GM21381 (cell line): Measurements from ENCODE around the gene CLIP4.

Source experiments
- ATAC-seq: cut with Tn5 transposase; IDR thresholded peaks from one replicate; pipeline ENCODE4 v1.9.1; 2021; ENCODE audit warnings: mild to moderate bottlenecking, moderate library complexity; ENCODE audit not compliant: unreplicated experiment

The CLIP4 gene

DNA sequence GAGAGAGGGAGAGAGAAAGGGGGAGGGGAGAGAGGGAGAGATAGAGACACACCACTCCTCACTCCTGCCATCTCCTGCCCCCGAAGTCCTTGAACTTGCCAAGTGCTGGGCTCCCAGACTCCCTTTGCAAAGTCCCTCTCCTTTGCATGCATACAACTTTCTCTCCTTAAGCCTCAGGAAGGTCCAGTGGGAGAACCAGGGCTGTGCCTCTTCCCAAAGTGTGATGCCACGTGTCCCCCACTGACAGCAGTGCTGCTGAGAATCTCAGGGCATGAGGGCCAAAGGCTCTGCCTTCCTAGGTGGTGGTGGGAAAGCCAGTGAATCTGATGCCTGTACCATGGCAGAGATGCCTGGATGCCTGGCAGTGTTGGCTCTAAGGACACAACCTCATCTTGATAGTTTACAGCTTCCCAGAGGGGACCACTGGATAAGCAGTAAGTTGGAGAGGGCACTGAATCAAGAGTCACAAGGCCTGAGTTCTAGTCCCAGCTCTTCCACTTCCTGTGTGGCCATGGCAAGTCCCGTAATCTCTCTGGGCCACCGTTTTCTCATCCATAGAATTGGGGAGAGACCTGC lies 103.4 kb downstream of the CLIP4 start:
- no peak for ATAC-seq

DNA sequence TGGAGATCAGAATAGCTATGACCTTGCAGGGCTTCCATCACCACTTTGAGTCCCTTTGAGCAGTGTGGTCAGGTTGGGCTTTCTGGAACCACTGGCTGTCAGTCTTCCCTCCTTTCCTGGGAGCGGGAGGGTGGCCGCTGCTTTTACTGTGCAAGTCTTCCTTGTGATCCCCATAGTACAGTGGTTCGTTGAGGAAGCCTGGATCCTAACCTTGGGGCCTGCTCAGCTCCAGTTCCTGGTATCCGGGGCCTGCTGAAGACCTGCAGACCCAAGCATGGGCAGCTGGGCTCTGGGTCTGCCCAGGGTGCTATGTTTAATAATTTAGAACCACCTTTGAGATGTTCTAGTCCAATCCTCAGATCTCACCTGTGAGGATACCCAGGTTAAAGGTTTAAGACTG lies 104.2 kb downstream of the CLIP4 start:
- ATAC-seq = no peak

DNA sequence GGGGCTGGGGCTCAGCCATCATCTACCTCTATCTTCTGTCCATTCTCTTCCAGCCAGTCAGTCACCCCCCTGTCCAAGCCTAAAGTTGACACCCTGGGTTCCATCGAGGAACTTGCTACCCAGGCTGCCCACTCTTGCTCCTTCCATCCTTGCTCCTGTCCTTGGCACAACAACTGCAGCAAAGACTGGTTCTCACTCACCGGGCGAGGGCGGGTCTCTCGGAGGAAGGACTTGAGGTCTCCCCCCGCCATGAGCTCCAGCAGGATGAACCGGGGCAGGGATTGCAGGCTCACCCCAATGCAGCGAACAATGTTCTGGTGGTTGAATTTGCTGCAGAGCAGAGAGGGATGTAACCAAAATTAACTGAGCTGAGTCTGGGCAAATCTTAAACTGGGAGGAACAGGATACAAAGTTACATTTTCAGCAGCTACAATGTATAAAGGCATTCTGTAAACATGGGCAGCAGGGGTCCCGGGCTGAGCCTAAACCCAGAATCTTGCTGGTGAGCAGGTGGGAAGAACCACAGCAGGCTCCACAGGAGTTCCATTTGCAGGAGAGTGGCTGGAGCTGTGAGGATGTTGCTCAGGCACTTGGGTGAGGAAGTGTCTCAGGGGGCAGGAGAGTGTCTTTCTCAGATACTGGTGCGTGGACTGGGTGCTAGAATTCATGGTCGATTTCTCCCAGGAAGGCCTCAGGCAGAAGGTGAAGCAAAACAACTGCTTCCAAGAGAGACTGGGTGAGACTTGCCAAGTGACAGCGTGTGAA lies 105.5 kb downstream of the CLIP4 start:
- no peak for ATAC-seq

DNA sequence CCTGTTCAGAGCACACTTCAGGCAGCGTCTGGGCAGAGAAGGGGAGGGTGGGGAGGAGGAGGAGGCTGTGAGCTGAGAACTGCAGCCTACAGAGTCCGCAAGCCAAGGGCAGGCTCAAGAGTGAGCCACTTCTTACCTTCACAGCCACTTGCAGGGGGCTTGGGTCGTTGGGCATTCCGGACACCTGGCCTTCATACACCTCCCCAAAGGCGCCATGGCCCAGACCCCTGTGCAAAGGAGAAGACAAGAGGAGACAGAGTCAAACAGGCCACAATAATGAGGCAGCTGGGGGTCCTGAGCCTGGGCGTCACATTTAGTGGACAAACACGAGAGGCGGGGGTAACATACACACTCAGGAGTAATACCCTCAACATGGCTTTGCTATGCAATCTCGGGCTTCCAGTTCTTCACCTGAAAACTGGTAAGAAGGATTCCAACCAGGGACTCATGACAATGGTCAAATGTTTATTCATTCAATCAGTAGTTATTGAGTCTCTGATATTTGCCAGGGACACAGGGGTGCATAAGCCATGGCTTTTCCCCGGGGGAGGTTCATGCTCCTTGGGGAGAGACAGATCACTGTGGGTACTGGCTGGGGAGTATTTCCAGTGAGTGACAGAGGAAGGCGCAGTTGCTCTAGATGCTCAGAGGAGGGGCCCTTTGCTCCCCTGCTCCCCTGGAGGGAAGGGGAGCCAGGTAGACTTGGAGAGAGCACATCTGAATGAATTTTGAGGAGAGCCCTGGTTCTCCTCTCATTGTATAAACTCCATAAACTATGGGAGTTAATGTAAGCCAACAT lies 107.4 kb downstream of the CLIP4 start:
- ATAC-seq = no peak

DNA sequence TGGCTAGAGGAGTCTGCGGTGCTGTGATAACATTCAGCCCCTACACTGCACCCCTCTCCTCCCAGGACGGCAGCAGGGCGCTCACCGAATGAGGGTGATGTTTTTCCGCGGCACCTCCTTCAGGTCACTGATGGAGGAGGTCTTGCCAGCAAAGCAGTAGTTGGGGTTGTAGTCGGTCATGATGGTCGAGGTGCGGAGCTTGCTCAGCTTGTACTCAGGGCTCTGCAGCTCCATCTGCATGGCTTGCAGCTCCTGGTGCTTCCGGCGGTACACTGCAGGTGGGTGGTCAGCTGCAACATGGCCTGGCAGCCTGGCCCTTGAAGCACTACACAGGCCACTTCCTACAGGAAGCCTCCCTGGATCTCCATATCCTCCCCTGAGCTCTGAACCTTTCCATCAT lies 108.0 kb downstream of the CLIP4 start:
- no peak for ATAC-seq

DNA sequence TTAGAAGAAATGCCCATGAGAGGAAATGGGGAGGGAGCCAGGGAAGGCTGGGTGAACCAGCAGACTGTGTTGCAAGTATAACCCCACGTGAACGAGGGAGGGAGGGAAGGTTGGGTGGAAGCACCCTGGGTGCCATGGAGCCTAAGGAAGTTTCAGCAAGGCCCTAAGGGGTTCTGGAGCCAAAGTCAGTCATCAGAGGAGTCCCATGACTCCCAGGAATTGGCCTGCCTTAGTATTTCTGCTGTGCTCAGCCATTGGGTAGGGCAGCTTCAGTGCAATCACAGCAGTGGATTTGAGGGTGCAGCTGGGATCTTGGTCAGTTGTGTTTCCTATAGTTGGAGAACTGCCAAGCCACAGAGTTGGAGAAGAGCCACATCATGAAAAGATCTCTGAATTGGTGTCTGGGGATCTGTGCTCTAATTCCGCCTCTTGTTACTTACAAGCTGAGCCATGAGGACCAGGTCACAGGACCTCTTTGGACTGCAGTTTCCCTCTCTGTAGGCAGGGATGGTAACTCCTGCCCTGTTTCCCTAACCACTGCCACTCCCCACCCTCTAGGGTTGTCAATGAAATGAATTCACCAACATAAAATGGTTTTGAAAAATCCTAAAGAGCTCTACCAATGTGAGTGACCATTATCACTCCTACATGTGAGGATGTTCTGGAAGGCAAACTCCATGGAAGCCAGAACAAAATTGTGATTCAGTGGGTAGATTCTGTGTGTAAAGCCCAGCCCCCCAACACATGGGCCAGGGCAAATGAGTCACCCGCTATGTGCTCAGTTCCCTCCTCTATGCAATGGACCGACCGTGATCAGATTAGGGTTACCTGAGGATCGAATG lies 108.9 kb downstream of the CLIP4 start:
- ATAC-seq = no peak

DNA sequence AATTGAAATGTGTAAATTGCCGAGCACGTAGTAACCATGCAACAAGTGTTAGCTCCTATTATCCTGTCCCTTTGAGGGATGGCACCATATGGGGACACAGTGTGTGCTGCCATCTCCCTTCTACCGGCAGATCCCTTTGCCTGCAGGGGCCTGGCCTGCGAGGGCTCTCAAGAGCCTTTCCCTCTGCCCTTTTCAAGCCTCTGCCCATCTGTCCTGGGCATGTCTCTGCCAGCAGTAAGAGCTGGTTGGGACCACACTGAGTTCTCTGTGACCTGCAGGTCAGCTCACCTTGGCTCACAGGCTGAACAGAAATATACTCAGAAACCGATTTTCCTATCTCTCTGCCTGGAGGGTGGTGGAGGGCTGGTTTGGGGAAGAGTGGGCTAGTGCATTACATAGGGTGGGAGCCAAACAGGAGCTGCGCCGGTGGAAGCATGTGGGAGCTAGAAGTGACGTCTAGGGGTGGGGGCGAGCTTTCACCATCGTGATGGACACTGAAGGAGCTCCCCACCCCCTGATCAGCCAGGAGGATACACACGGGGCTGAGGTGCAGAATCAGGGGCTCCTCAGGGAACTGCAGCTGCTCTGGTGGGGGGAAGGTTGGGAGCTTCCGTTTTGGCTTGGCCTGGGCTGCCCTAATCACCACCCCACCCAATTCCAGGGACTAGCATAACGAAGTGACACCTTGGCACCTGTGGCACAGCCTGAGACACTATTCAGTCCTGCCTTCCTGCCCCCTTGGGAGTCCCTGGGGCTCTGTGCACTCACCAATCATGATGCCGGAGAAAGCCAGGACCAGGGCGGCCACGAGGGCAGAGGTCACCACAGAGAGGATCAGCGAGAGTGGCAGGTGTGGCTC lies 109.7 kb downstream of the CLIP4 start:
- no peak for ATAC-seq

DNA sequence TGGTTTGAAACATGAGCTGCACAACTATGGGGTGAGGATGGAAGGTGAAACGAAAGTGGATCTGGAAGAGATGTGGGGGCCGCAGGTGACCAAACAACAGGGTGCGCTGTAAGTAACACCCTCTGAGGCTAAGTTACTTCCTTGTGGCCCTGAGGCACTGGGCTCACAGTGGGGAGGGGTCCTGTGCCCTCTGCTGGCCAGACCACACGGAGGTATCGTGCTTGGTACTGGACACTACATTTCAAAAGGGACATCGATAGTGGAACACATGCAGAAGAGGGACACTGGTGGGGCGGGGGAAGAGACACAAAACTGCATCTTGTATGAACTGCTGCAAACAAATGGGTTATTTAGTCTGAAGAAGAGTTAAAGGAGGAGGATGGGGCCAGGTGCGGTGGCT lies 110.6 kb downstream of the CLIP4 start:
- no peak for ATAC-seq

DNA sequence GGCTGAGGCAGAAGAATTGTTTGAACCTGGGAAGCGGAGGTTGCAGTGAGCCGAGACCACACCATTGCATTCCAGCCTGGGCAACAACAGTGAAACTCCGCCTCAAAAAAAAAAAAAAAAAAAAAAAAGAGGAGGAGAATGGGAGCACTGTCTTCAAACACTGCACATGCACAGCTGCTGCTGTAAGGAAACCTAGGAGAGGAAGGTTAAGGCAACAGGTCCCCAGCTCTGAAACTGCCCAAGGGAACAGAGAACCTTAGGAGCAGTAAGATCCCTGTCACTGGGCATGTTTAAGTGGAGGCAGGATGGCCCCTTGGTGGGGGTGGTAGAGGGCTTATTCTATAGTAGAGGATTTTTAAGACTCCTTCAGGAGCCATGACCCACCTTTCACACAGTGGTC lies 111.2 kb downstream of the CLIP4 start:
- no peak for ATAC-seq

DNA sequence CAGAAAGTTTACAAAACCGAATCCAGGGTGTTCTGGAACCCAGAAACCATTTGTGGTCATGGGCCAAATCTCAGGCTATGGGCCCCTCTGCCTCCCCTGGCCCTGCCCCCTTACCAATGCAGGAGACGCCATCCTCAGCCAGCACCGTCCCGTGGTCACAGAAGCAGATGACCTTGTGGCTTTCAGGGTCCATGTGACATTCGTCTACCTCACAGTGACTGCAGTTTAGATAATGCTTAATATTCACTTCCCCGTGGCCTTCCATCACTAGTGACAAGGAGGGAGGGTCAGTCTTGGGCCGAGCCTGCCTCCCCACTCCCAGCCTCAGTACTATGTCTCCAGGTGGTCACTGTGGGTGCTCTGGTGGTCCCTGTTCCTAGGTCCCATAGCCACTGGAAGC lies 111.6 kb downstream of the CLIP4 start:
- ATAC-seq = no peak

DNA sequence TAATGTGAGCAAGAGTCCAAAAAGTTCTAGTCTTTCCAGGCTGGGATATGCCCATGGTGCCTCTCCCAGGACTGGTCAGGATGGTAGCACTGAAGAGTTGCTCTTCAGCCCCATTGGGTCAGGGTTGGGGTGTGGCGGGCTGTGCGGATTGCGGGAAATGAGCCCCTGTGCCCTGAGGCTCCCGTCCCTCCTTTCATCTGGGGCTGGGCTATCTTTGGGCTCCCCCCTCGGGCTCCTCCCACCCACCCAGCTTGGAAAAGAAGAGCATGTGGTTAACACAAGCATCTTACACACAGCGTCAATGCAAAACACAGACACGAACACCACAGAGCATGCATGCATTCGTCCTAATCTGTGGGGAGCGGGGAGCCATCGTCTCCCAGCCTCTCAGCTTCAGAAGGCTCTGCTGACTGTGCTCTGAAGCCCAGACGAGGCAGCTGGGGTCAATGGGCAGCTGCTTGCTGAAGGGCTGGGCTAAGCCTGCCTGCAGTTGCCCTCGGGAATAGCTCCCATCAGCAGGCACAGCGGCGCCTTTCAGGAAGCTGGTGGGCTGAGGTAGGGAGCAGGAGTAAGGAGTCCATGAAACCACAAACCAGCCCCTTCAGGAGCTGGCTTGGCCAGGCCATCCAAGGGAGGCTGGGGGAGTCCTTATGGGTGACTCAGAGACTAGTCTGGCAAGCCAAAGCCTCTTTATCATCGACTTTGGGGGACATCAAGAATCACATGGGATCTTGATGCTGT lies 112.9 kb downstream of the CLIP4 start:
- ATAC-seq = no peak

DNA sequence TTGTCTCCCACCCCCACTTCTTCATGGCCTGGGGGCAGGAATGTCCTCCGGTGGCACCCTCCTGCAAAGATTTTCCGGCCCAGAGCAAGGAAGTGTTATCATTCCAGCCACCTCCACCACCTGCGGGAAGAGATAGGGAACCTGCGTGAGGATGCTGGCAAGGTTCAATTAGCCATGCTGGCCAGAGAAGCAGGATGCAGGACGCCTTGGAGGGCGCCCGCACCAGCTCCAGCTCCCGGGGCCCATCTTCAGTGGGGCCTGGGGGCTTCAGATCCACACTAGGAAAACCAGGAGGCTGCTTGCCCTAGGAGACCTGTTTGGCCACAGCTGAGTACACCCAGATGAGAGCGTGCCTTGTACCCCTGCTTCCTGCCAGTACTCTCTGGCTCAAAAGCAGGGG lies 113.7 kb downstream of the CLIP4 start:
- ATAC-seq = no peak

DNA sequence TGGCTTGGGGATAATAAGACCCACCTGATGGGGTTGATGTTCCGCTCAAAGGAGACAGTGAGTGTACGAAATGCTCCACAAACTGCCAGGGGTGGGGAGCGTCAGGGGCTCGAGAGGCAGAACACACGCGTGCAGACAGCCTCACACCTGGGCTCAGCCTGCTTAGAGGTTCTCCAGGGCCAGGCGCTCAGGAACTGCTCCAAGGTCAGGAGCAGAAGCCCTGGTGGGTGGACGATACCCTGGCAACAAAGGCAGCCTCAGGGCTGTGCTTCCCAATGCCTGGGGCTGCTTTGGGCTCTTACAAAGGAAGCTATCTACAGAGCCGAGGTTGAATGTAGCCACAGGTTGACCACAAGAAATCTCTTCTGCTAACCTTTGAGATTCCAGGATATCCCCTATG lies 114.4 kb downstream of the CLIP4 start:
- no peak for ATAC-seq

DNA sequence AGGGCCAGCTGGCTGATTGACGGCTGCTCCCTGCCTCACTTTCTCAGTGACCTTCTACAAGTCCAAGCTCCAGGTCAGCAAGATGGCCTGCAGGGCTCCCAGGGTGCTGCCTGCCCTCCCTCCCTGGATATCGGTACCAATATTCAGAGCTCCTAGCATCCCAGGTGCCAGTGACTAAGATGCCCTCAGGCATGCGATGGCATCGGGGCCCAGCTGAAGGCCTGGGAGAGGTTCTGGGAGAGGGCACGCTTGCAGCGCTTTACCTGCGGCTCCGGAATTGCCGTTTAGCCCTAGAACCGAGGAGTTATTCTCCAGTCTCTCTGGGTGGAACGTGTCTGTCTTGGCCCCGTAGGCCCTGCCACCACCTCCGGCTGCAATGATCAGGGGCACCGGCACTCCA lies 116.8 kb downstream of the CLIP4 start:
- ATAC-seq = no peak

DNA sequence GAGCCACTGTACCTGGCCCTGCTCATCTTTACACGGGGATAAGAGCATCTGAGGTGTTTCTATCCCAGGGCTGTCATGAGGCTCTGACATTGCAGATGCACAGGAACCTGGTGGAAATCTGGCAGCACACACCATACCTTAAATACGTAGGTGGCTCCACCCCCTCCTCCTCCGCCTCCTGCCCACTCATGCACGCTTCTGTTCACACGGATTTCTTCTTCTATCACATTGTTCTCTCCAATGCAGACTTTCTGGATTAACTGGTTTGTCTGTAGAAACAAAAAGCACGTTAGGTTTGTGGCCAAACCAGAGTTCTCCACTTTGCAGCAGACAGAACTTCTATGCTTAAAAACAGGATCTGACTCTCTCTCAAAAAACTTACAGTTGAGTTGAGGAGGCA lies 118.2 kb downstream of the CLIP4 start:
- ATAC-seq = no peak

DNA sequence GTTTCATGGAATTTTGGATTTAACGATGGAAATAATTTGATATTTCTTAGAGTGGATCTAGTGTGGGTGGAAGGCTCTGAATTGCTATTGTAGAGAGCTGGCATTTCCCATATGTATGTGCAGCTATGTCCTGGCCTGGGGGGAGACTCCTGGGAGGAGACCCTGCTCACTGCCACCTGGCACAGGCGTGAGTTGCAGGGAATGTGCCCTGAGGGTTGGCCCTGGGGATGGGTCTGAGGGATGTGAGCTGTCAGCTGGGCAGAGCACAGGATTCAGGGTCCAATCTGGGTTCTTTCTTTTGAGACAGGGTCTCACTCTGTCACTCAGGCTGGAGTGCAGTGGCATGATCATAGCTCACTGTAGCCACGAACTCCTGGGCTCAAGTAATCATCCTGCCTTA lies 120.2 kb downstream of the CLIP4 start:
- ATAC-seq = no peak

DNA sequence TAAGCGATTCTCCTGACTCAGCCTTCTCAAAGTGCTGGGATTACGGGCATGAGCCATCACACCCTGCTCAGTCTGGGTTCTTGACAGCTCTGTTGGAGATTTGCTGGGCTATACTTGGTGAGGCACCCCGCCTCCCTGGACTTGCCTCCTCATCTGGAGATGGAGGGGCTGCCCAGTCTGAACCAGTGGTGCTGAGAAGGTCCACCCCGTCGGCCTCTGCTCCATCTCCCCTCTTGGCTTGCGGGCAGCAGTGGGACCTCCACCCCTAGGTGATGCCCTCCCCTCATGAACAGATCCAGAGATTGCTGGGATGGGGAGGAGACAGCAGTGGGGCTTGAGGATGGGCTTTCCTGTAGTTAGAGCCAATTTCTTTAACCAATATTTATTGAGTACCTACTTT lies 120.9 kb downstream of the CLIP4 start:
- no peak for ATAC-seq

DNA sequence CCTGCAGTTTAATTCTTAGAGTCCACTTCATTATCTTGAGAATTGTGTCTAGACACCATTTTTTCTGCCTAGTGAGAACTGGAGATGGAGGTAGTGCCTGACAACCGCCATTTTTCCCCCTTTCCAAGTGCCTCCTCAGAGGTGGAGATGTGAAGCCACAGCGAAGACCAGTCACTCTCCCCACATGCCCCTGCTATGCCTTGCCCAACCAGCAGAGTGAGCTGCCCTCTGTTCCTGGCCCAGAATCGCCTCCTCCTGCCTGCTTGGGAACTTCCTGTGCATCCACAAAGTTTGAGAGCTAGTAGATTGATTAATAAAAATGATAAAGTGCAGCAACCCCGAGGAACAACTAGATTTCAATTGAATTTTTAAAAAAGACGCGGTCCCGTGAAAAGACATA lies 123.3 kb downstream of the CLIP4 start:
- no peak for ATAC-seq
